NCI-H1436 treated with DMSO at 0.1 percent for 48 hours (cell line): ENCODE data around the gene BCKDHB.
A peak's percentile ranks its signal among the peaks of the same experiment; 100 is the strongest.
"Not testable (repeated sequence)": the region's sequence is repeated elsewhere in the genome, so short reads cannot be mapped to it uniquely, and the experiment has no call there.

Experiments
- DNase-seq: peaks from one replicate; lab custom pipeline; 2025; lab: John Stamatoyannopoulos, UW

Gene BCKDHB

GRCh38 chr6:80106418-80107235 lies at the start of gene BCKDHB:
BCKDHB (plus strand) TSS chr6:80106671; CDS start chr6:80106694, 23 bp downstream.
- DNase-seq: peak; percentile 89

GRCh38 chr6:80060774-80061173 lies 45.7 kb upstream of the BCKDHB start:
- no peak for DNase-seq

- not testable (repeated sequence) for DNase-seq
Measured at GRCh38 chr6:80068146-80068545, 38.3 kb upstream of the BCKDHB start.

- DNase-seq: not testable (repeated sequence)
Measured at GRCh38 chr6:80070431-80070830, 36.0 kb upstream of the BCKDHB start.

DNA sequence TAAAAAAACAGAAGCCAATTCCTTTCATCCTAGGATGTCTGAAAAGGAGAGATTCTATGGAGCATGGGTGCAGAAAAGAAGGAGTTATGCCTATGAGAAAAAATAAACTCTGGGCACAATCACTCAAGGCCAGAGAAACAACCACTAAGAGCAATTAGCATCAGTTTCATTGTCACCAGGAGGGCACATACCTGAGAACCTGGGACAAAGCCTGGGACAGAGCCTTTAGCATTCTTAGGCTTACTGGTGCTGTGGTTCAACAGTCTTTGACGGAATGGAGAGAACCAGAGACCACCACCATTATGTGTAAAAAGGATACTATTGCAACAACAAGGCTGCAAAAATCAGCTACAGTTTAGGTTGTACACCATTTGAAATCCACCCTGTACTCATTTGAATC lies 29.4 kb upstream of the BCKDHB start:
- DNase-seq: no peak

DNA sequence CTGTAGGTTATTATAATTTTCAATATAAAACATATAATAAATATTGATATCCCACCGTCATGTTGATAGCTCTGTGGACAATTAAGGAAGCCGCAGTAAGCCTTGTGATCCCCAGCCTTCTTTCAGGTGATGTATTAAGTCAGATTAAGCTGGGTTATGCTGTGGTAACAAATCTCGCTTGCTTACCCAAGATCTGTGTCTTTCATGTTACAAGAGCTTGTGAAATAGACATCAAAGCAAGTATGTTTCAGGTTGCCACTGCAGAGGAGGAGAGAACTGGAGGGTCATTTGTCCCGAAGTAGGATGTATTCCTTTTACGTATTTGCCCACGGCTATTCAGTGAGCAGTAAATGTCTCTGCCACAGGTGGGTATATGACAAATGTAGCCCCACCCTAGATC lies 17.8 kb upstream of the BCKDHB start:
- no peak for DNase-seq

DNA sequence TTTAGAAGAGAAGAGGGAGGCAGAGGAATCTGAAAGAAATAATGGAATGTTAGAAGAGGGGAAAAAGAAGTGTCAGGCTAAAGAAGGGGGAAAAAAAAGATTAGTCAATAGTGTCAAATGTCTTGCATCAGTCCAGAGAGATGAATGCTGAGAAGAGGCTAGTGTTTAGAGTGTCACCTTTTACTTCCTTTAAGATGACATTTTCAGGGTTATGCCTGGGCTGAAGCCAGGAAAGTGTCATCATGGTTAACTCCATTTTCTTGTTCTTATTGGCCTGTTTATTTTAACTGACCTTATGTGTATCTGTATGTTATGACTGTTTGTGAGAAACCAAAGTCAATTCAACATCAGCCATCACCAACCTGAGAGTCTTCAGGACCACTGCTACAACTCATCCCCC lies 15.0 kb upstream of the BCKDHB start:
- DNase-seq: no peak

DNA sequence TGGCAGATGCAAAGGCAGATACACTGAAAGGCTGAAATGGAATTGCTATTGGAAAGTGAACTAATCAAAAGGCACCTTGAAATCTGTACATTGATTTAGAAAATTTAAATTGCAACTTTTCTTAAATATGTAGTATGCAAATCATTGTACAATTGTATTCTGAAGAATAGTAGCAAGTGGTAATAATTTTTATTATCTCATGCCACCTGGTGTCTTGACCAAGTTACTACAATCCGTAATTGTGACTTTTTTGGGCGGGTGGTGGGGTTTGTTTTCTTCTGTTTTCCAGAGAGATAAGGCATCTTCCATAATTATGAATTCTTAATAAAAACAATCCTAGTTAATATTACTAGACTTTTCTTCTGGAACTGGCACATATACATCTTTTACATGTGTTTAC lies 12.5 kb upstream of the BCKDHB start:
- no peak for DNase-seq

GRCh38 chr6:80095600-80095999 lies 10.9 kb upstream of the BCKDHB start:
- no peak for DNase-seq

- DNase-seq: no peak
Measured at GRCh38 chr6:80098392-80098791, 8.1 kb upstream of the BCKDHB start.

DNA sequence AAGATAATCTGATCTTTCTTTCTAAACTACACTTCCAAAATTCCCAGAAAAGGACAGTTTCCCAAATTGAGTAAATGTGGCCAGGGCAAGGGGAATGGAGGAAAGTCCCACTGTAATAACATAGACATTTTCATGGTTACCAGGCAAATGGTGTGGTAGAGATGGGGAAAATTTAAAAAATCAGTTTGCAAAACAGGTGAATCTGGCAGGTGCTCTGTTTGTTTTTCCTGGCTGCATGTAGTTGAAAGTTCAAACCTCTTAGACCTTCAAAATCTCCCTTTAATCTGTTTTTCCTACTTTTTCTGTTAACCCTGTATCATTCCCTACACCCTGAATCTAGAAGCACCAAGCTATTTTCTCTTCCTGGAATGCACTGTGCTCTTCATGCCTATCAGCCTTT lies 2.0 kb upstream of the BCKDHB start:
- DNase-seq: no peak

DNA sequence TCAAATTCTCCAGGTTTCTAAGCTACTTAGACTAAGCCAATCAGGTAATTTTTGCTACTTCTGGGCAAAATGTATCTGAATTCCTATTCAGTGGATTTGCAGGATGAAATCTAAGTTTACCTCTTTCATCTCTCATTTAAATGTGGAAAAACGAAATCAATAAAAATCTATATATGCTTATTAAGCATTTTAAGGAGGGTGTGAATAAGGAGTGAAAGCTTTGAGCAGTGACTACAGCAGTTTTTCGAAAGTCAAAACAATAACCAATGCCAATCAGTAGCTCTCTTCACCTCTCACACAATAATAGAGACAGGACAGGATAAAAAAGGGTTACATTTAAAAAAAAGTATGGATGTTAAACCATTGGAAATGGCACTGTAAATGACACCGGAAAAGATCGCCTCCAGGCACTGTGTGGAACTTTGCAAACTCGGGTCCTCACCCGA lies 476 bp upstream of the BCKDHB start:
- DNase-seq: no peak

DNA sequence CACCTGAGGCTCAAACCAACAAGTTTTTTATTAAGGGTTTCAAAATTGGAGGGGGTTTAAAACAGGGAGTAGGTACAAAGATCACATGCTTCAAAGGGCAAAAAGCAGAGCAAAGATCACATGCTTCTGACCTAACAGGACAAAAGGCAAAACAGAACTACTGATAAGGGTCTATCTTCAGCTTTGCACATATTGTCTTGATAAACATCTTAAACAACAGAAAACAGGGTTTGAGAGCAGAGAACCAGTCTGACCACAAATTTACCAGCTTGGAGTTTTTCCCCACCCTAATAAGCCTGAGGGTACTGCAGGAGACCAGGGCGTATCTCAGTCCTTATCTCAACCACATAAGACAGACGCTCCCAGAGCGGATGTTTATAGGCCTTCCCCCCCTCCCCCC lies 16.1 kb downstream of the BCKDHB start:
- DNase-seq: not testable (repeated sequence)

DNA sequence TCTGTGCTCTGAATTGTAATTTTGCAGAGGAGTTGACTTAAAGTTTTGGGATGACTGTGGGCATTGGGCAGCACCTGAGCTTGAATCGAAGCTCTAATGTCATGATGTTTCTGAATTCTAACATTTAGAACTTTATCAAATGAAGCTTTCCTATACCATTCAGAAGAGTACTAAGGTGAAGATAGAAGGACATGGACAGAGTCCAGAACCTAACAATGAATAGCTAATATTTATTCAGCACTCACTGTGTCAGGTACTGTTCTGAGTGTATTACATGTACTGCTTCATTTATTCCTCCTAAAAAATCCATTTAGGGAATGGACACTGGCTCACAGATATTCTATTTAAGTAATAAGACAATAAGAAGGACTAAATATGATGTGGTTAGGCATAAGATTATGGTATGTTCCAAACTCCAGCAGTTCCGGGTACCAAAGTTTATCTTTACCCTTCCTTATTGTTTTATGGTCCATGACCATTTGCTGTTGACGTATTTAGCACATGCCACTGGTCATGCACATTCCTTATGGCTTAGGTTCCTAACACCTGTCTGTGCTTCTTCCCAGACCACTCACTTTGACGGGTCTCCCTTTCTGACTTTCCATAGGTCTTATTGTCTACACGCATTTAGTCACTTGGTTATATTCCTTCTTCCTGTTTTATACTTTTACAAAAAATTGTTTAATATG lies 20.3 kb downstream of the BCKDHB start:
- no peak for DNase-seq

- DNase-seq: no peak
Measured at GRCh38 chr6:80129485-80129884, 23.0 kb downstream of the BCKDHB start.

DNA sequence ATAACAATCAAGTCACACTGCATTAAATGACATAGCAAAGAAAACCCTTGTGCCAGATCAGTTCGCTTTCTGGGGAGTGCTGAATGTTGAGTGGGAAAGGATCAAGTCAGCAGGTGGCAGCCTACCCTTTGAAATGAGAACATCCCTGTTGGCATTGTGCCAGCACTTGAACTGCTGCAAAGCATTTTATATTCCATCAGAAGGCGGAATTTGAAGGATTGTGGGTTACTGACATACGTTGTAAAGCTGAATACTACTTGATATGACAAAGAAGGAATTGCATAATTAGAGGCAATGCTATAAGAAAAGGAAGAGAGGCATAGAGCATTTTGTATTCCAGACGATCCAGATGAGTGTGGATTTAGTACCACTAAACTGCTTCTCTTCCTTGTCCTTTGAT lies 26.5 kb downstream of the BCKDHB start:
- DNase-seq: no peak

DNA sequence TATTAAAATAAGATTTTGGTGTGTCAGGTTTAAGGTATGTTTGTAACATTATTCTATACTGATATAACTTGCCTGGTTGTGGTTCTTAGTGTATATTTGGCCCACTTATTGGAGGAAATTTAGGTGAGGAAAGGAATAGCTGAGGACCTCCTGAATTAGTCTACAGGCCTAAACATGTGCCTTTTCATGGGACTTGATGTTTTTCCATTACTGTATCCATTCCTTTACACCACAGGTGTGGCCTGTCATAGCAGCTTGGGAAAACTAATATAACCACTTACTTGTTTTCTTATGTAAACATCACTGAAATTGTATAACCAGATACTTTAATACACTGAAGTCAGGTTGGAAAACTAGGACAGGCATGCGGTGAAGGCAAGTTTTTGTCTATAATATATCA lies 27.6 kb downstream of the BCKDHB start:
- DNase-seq: no peak

- no peak for DNase-seq
Measured at GRCh38 chr6:80142586-80142985, 36.1 kb downstream of the BCKDHB start.

- DNase-seq: no peak
Measured at GRCh38 chr6:80143419-80143937, 37.0 kb downstream of the BCKDHB start.

DNA sequence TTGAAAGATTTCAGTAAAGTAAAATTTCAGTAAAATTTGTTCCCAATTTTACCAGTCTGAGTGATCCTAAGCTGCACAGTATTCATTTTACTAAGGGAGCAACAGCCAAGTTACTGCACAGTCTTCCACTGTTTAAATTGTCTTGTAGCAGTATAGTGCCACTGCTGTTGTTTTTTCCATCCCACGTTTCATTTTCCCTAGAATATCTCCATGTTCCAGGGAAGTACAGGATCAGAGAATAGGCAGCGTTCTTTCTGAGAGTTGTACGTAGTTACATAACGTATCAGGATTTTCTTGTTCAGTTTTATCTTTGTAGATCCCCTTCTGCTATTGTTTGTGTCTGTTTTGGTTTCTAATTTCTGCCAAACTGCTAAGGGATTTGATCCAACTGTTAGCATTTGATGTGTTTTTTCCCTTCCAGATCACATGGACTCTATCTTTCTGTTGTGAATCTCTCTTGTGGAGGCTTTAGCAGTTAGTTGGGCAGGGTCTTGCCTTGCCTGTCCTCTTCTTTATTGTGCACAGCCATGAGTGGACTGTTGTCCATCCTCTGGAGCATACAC lies 38.4 kb downstream of the BCKDHB start:
- no peak for DNase-seq

DNA sequence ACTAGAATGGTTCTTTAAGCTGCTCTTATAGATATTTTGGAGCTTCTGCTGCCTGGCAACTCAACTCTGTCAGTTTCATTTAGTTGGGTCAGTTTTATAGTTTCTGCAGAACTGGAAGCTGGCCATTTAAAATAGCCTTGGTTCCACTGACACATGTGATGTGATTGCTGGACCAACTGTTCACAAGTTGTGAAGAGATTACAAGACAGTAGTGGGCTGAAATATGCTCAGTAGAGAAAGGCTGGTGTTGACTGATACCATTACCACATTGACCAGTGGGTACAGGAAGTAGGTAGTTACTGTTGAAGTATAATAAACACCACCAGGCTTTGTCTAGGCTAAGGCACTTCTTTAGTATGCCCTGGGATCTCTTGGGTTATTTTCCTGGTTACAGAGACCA lies 39.0 kb downstream of the BCKDHB start:
- DNase-seq: no peak

DNA sequence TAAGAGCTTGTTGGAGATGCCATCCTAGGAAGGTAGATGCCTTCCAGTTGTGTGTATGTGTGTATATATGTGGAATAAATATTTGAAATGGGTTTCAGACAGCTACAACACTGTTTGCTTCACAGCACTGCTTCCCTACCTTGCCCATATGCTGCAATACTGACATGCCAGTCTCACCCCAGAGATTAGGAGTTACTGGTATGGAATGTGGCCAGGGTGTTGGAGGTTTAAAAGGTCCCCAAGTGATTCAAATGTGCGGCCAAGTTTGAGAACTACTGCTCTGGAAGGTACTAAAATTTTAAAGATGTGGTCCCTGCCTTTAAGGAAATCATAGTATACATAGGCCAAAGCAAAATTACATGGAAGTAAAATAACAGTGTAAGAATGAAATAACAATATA lies 39.5 kb downstream of the BCKDHB start:
- DNase-seq: no peak

- DNase-seq: no peak
Measured at GRCh38 chr6:80148220-80148619, 41.7 kb downstream of the BCKDHB start.
